Fibroblast of skin of left biceps (primary cell): ENCODE measurements around the gene U2AF2.
A peak's percentile ranks its signal among the peaks of the same experiment; 100 is the strongest.

Source experiments
- DNase-seq, 2 experiments: peaks; one replicate each; pipeline ENCODE4 v3.0.0-alpha.2; 2013; ENCODE audit warnings: low read depth in 2 of 2

The U2AF2 gene

GRCh38 chr19:55654868-55655647 lies at the start of gene U2AF2:
Gene U2AF2, plus strand, starts transcription at chr19:55655035. Its CDS starts 70 bp downstream, at chr19:55655105.
- DNase-seq = peak; percentile 73 to 78

GRCh38 chr19:55605207-55605636 lies 49.6 kb upstream of the U2AF2 start:
- DNase-seq = peak; percentile 95 to 96

GRCh38 chr19:55605637-55606470 lies 49.0 kb upstream of the U2AF2 start, which contains the start of gene ZNF865:
Gene ZNF865, plus strand, starts transcription at chr19:55605647. Its CDS starts 7,972 bp downstream, at chr19:55613619.
- peak in 1 of 2 experiments; percentile 47 for DNase-seq

GRCh38 chr19:55606471-55606787 lies 48.4 kb upstream of the U2AF2 start:
- no peak for DNase-seq

GRCh38 chr19:55606817-55607216 lies 48.0 kb upstream of the U2AF2 start:
- no peak for DNase-seq

- DNase-seq = no peak
Observed at GRCh38 chr19:55609326-55609725, 45.5 kb upstream of the U2AF2 start.

- no peak for DNase-seq
Observed at GRCh38 chr19:55611300-55611982, 43.4 kb upstream of the U2AF2 start.

GRCh38 chr19:55611983-55612645 lies 42.7 kb upstream of the U2AF2 start:
- no peak for DNase-seq

GRCh38 chr19:55613396-55613795 lies 41.4 kb upstream of the U2AF2 start:
- no peak for DNase-seq

- no peak for DNase-seq
Observed at GRCh38 chr19:55613930-55614710, 40.7 kb upstream of the U2AF2 start.

- DNase-seq = no peak
Observed at GRCh38 chr19:55614711-55615542, 39.9 kb upstream of the U2AF2 start.

GRCh38 chr19:55615543-55616394 lies 39.1 kb upstream of the U2AF2 start:
- no peak for DNase-seq

- DNase-seq = no peak
Observed at GRCh38 chr19:55616395-55616875, 38.4 kb upstream of the U2AF2 start.

- DNase-seq = no peak
Observed at GRCh38 chr19:55617426-55617825, 37.4 kb upstream of the U2AF2 start.

- no peak for DNase-seq
Observed at GRCh38 chr19:55618426-55618825, 36.4 kb upstream of the U2AF2 start.

- DNase-seq = no peak
Observed at GRCh38 chr19:55619286-55619685, 35.5 kb upstream of the U2AF2 start.

- DNase-seq = peak in 1 of 2 experiments; percentile 79
Observed at GRCh38 chr19:55620410-55621204, 34.2 kb upstream of the U2AF2 start.

- DNase-seq = no peak
Observed at GRCh38 chr19:55621205-55621672, 33.6 kb upstream of the U2AF2 start.
